K562 (cell line): ENCODE data around the gene APLF. TPM values are rescaled to one million over a fixed set of nuclear protein-coding genes. Genes with fewer than 3 reads are reported as not detected.

Experiments
- ATAC-seq: fragments of 200-7000 bp; cut with Tn5 transposase; 3 replicates; pipeline ENCODE4 v1.9.1; 2020; ENCODE audit warnings: moderate library complexity
- BruUV-seq: library from RNA; stranded (reverse); fragments of 400-500 nt; replicated peaks from 2 replicates; lab custom pipeline; 2021; lab: Mats Ljungman, UMichigan
- CTCF ChIA-PET: fragments of 300-600 bp; formaldehyde crosslinking; extraction: SDS; loops from one replicate; lab custom pipeline; 2021; ENCODE audit warnings: low intra/inter-chr PET ratio; lab: Yijun Ruan, JAX
- POLR2A ChIA-PET: fragments of 300-600, 350-650 bp; sonication (Branson Sonifier 250); formaldehyde crosslinking; extraction: SDS; loops from one replicate; lab custom pipeline; 2021; ENCODE audit warnings: antibody characterized with exemption, inconsistent platforms; lab: Yijun Ruan, JAX
- DNase-seq, 4 experiments: peaks; one replicate each; pipeline versions ENCODE4 v3.0.0 to v3.0.0-alpha.2; 2011 to 2018; ENCODE audit warnings: low spot score in 3 of 4, mixed read lengths in 3 of 4; ENCODE audit errors: extremely low read depth in 1 of 4
- FAIRE-seq: peaks from 2 replicates; lab custom pipeline; 2011; peaks lifted over from hg19 to GRCh38; lab: Jason Lieb, UNC
- H2AFZ ChIP-seq: 2 replicates; pipeline ENCODE4 v1.6.0; 2011; ENCODE audit warnings: low read depth, low read length, control low read depth, inconsistent platforms
- H3K27ac ChIP-seq: fragments of 200-600 bp; 3 replicates; pipeline ENCODE4 v1.8.0; 2011; ENCODE audit warnings: low read depth, mild to moderate bottlenecking, control low read depth, inconsistent platforms, low read length, moderate library complexity, mixed read lengths; ENCODE audit errors: extremely low read depth
- H3K27me3 ChIP-seq, 2 experiments: fragments of 300-600 bp in 1 of 2; 2 replicates in 1 of 2; 3 replicates in 1 of 2; pipeline versions ENCODE4 v1.6.0 to v1.8.0; 2011; ENCODE audit warnings: inconsistent platforms in 2 of 2, low read length in 2 of 2, mild to moderate bottlenecking in 1 of 2, mixed read lengths in 1 of 2, moderate library complexity in 1 of 2; ENCODE audit not compliant: control insufficient read depth in 2 of 2, insufficient read depth in 2 of 2
- H3K36me3 ChIP-seq: fragments of 300-600 bp; 3 replicates; pipeline ENCODE4 v1.8.0; 2011; ENCODE audit warnings: mild to moderate bottlenecking, low read length, inconsistent platforms; ENCODE audit not compliant: control insufficient read depth, insufficient read depth
- H3K4me1 ChIP-seq, 2 experiments: fragments of 200-600 bp in 1 of 2; replicated peaks in 1 of 2; 2 replicates in 1 of 2; 3 replicates in 1 of 2; pipeline versions ENCODE4 v1.5.1 to v1.8.0; 2011; ENCODE audit warnings: inconsistent platforms in 2 of 2, low read length in 2 of 2, mild to moderate bottlenecking in 1 of 2, mixed read lengths in 1 of 2, moderate library complexity in 1 of 2; ENCODE audit not compliant: control insufficient read depth in 2 of 2, insufficient read depth in 2 of 2
- H3K4me2 ChIP-seq: 2 replicates; pipeline ENCODE4 v1.6.1; 2011; ENCODE audit warnings: low read length, control low read depth, inconsistent platforms, mixed read lengths; ENCODE audit not compliant: insufficient read depth
- H3K4me3 ChIP-seq: fragments of 200-600 bp; sonication (generic), shearing (Covaris generic); 2 replicates; pipeline ENCODE4 v1.5.1; 2016; ENCODE audit warnings: control low read depth, inconsistent platforms
- H3K79me2 ChIP-seq: fragments of 200-600 bp; 3 replicates; pipeline ENCODE4 v1.8.0; 2011; ENCODE audit warnings: low read length, inconsistent platforms; ENCODE audit not compliant: control insufficient read depth, insufficient read depth
- H3K9ac ChIP-seq, 2 experiments: 2 replicates each; pipeline versions ENCODE4 v1.6.0 to v1.6.1; 2011; ENCODE audit warnings: low read depth in 2 of 2, low read length in 2 of 2, control low read depth in 1 of 2, inconsistent platforms in 1 of 2, mild to moderate bottlenecking in 1 of 2, mixed read lengths in 1 of 2; ENCODE audit not compliant: insufficient read depth in 1 of 2
- H3K9me1 ChIP-seq: one replicate; pipeline ENCODE4 v1.6.0; 2011; ENCODE audit warnings: inconsistent platforms, mild to moderate bottlenecking, low read length, moderate library complexity; ENCODE audit not compliant: control insufficient read depth, insufficient read depth
- H3K9me3 ChIP-seq: replicated peaks from 2 replicates; pipeline ENCODE4 v1.5.1; 2011; ENCODE audit warnings: low read depth, low read length, inconsistent platforms; ENCODE audit not compliant: control insufficient read depth, insufficient read depth
- H4K20me1 ChIP-seq: replicated peaks from 2 replicates; pipeline ENCODE4 v1.6.1; 2011; ENCODE audit warnings: low read length, inconsistent platforms, mixed read lengths; ENCODE audit not compliant: control insufficient read depth, insufficient read depth
- ATF2 ChIP-seq: sonication (generic); formaldehyde crosslinking; IDR thresholded peaks from 2 replicates; pipeline ENCODE4 v1.8.1; 2022; ENCODE audit warnings: missing genetic modification reagents
- CTCFL ChIP-seq: IDR thresholded peaks from 2 replicates; pipeline ENCODE4 v1.6.1; 2011; ENCODE audit warnings: borderline replicate concordance, low read depth, mild to moderate bottlenecking, moderate library complexity, low read length; ENCODE audit not compliant: insufficient read depth, poor library complexity, severe bottlenecking
- ETV1 ChIP-seq: fragments of 450-650 bp; conservative IDR thresholded peaks from 2 replicates; pipeline ENCODE4 v1.6.1; 2016; ENCODE audit warnings: missing genetic modification characterization, control low read depth, low read depth, missing compliant biosample characterization
- LCOR ChIP-seq: sonication (generic); formaldehyde crosslinking; IDR thresholded peaks from 2 replicates; pipeline ENCODE4 v1.8.0; 2022; ENCODE audit warnings: mild to moderate bottlenecking, missing genetic modification reagents
- NELFE ChIP-seq: IDR thresholded peaks from 2 replicates; pipeline ENCODE4 v1.6.1; 2011; ENCODE audit warnings: mild to moderate bottlenecking; ENCODE audit not compliant: insufficient read depth, insufficient read length
- SREBF1 ChIP-seq: fragments of 150-350 bp; IDR thresholded peaks from 2 replicates; pipeline ENCODE4 v1.6.1; 2014; ENCODE audit warnings: antibody characterized with exemption, low read depth, low read length, borderline replicate concordance
- ZBED1 ChIP-seq: IDR thresholded peaks from 2 replicates; pipeline ENCODE4 v1.6.1; 2014
- ZC3H4 ChIP-seq: sonication (generic); formaldehyde crosslinking; IDR thresholded peaks from 2 replicates; pipeline ENCODE4 v1.9.0; 2021; ENCODE audit warnings: missing genetic modification reagents, borderline replicate concordance
- ZNF583 ChIP-seq: fragments of 250-450 bp; sonication (Bioruptor Pico); IDR thresholded peaks from 2 replicates; pipeline ENCODE4 v1.4.0; 2020
- ZNF780A ChIP-seq: fragments of 250-450 bp; sonication (Bioruptor Pico); IDR thresholded peaks from 2 replicates; pipeline ENCODE4 v1.5.0; 2021; ENCODE audit warnings: mild to moderate bottlenecking
- in situ Hi-C: fragments of 300-500 bp; cut with MboI; formaldehyde crosslinking; loops from 4 replicates; pipeline ENCODE4 v1.15.0; 2018; ENCODE audit warnings: inconsistent platforms, mixed read lengths
- intact Hi-C: fragments of 100-400 bp; cut with micrococcal nuclease; formaldehyde crosslinking; loops from 2 replicates; pipeline ENCODE4 v1.14.2; 2022
- polyA plus RNA-seq, 8 experiments: library from polyadenylated mRNA; depleted of rRNA in 4 of 8; stranded (reverse) in 5 of 8; unstranded in 3 of 8; fragments of >200 nt; fragmentation: Nextera tagmentation in 2 of 8; fragmentation: Illumina TruSeq in 1 of 8; extraction: Ambion mirVana in 2 of 8; extraction: Trizol in 1 of 8; gene quantifications; 2 replicates each; pipeline versions ENCODE4 v1.2.1 to v1.2.3, GENCODE V29; 2011 to 2014; ENCODE audit warnings: inconsistent platforms in 1 of 8, missing spikeins in 1 of 8
- total RNA-seq, 7 experiments: library from RNA; depleted of rRNA in 6 of 7; stranded (reverse); fragments of >200 nt in 6 of 7; fragmentation: Illumina TruSeq in 2 of 7; extraction: Trizol in 2 of 7; gene quantifications; 2 replicates each; pipeline versions ENCODE4 v1.2.1 to v1.2.3, GENCODE V29; 2011 to 2021; ENCODE audit warnings: low replicate concordance in 1 of 7
- TF ChIP-seq, protein P1 (sequence below): fragments of 450-650 bp; formaldehyde crosslinking; IDR thresholded peaks from 2 replicates; pipeline ENCODE4 v1.4.0; 2020; ENCODE audit warnings: mild to moderate bottlenecking, mixed read lengths
- TF ChIP-seq, protein P2 (sequence below): sonication (generic); formaldehyde crosslinking; IDR thresholded peaks from 2 replicates; pipeline ENCODE4 v1.8.0; 2022; ENCODE audit warnings: missing genetic modification reagents, mild to moderate bottlenecking, moderate library complexity, borderline replicate concordance
- TF ChIP-seq, protein P3 (sequence below): fragments of 450-650 bp; IDR thresholded peaks from 2 replicates; pipeline ENCODE4 v1.6.1; 2016; ENCODE audit warnings: borderline replicate concordance

The APLF gene
- total and polyA plus RNA-seq, 9 of the 15 experiments (the other 6 are each of a cell fraction or from before 2014, with no cell fraction given), result 0.07 to 1.1 (median 0.71) TPM

DNA sequence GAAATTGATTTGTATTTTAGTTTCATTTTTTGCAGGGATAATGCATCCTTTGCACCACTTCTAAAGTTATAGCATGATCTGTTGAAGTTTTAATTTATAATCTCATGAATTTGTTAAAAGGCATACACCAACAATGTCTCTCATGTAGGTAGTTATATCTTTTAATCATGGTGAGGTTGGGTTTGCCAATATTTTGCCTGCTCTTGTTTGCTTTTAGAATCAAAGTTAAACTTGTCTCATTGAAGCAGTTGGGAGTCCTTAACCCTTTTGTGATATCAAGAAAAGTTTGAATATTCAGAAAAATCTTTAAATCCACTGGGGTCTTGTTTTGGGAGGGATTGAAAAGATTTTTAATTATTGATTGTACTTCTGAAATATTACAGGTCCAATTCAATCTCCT is 31.7 kb downstream of the APLF start:
- CTCF ChIA-PET, result no interaction called here
- intact Hi-C loops, result no loop called here

More for the DNA sequence above, 31.7 kb downstream of the APLF start:
- no peak overlapping the region for H3K4me3 ChIP-seq
- H3K27me3 ChIP-seq, result no peaks in the 10 kb centered on the region
- in situ Hi-C loops, result loop anchor here (25.0 kb wide), 1 partner anchor 138 kb away; the partner anchor contains the start of gene PROKR1
- H3K9ac ChIP-seq, result no peak overlapping the region
- H4K20me1 ChIP-seq, result no peaks in the 10 kb centered on the region
- no peaks in the 10 kb centered on the region for H3K9me1 ChIP-seq
- no TSS peak for BruUV-seq
- no peak overlapping the region for H3K27ac ChIP-seq
- FAIRE-seq (no peak), ATAC-seq (no peak), DNase-seq (no peak)
- H3K9me3 ChIP-seq, result no peaks in the 10 kb centered on the region; the same call in none of the 2 replicates
- no peaks in the 10 kb centered on the region for H3K79me2 ChIP-seq
- no peak overlapping the region for H2AFZ ChIP-seq
- H3K36me3 ChIP-seq, result no peaks in the 10 kb centered on the region
- no peaks in the 10 kb centered on the region; a peak in 1 of 5 replicates for H3K4me1 ChIP-seq
- POLR2A ChIA-PET, result no interaction called here
- H3K4me2 ChIP-seq, result no peak overlapping the region
- TF ChIP-seq ZNF780A (CRISPR knock-in tag), result no peak
- TF ChIP-seq, protein P1, sequence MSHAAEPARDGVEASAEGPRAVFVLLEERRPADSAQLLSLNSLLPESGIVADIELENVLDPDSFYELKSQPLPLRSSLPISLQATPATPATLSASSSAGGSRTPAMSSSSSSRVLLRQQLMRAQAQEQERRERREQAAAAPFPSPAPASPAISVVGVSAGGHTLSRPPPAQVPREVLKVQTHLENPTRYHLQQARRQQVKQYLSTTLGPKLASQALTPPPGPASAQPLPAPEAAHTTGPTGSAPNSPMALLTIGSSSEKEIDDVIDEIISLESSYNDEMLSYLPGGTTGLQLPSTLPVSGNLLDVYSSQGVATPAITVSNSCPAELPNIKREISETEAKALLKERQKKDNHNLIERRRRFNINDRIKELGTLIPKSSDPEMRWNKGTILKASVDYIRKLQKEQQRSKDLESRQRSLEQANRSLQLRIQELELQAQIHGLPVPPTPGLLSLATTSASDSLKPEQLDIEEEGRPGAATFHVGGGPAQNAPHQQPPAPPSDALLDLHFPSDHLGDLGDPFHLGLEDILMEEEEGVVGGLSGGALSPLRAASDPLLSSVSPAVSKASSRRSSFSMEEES (CRISPR knock-in tag), result no peak
- no peak for TF ChIP-seq ETV1
- TF ChIP-seq ZNF583 (CRISPR knock-in tag), result no peak
- TF ChIP-seq ZC3H4 (CRISPR knock-in tag), result no peak
- TF ChIP-seq CTCFL, result no peak
- TF ChIP-seq ZBED1, result no peak
- TF ChIP-seq ATF2 (CRISPR knock-in tag), result no peak
- TF ChIP-seq, protein P2, sequence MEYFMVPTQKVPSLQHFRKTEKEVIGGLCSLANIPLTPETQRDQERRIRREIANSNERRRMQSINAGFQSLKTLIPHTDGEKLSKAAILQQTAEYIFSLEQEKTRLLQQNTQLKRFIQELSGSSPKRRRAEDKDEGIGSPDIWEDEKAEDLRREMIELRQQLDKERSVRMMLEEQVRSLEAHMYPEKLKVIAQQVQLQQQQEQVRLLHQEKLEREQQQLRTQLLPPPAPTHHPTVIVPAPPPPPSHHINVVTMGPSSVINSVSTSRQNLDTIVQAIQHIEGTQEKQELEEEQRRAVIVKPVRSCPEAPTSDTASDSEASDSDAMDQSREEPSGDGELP, result no peak
- TF ChIP-seq, protein P3, sequence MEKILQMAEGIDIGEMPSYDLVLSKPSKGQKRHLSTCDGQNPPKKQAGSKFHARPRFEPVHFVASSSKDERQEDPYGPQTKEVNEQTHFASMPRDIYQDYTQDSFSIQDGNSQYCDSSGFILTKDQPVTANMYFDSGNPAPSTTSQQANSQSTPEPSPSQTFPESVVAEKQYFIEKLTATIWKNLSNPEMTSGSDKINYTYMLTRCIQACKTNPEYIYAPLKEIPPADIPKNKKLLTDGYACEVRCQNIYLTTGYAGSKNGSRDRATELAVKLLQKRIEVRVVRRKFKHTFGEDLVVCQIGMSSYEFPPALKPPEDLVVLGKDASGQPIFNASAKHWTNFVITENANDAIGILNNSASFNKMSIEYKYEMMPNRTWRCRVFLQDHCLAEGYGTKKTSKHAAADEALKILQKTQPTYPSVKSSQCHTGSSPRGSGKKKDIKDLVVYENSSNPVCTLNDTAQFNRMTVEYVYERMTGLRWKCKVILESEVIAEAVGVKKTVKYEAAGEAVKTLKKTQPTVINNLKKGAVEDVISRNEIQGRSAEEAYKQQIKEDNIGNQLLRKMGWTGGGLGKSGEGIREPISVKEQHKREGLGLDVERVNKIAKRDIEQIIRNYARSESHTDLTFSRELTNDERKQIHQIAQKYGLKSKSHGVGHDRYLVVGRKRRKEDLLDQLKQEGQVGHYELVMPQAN, result no peak
- TF ChIP-seq NELFE, result no peak
- TF ChIP-seq SREBF1, result no peak
- no peak for TF ChIP-seq LCOR (CRISPR knock-in tag)
